ENCODE data around the gene ACSM5. TPM values are rescaled to one million over a fixed set of nuclear protein-coding genes. Genes with fewer than 3 reads are reported as not detected.

Gene ACSM5
- total and polyA plus RNA-seq, 2 experiments from 2014 or later = 5.5 to 8.9 TPM

DNA sequence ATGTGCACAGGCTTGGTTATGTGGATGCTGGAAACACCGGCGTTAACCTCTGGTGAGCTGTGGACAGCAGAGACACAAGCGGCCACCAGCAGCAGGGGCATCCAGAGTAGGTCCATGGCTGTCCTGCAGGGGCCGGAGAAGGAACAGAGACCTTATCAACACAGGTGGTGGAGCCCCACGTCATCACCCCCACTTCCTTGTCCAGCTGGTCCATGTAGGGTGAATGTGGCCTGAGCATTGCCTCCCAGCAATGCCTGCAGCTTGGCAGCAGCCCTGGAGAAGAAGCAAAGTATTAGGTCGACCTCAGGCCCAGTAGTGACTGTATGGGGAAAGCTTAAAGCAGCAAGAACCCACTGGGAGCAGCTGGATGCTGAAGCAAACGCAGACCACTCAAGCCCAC, 10.1 kb upstream of the ACSM5 start:
- no peaks in the 10 kb centered on the region for H3K27me3 ChIP-seq
- no peaks in the 10 kb centered on the region for H3K9me3 ChIP-seq (ENCODE audit: low read depth)
- H3K79me2 ChIP-seq = no peaks in the 10 kb centered on the region
- 72% methylated on average over 7 of the region's 7 CpGs for WGBS (ENCODE audit: low lambda C conversion rate, missing lambda C conversion rate)
- no peak overlapping the region for H3K4me2 ChIP-seq
- no peaks in the 10 kb centered on the region for H3K36me3 ChIP-seq (replicated peaks; ENCODE audit: insufficient read depth, low read depth)
- H3K27ac ChIP-seq = no peak overlapping the region
- no peaks in the 10 kb centered on the region for H4K20me1 ChIP-seq (ENCODE audit: insufficient read depth, poor library complexity, severe bottlenecking)
- H3K4me3 ChIP-seq = no peak overlapping the region
- TF ChIP-seq, protein P1, sequence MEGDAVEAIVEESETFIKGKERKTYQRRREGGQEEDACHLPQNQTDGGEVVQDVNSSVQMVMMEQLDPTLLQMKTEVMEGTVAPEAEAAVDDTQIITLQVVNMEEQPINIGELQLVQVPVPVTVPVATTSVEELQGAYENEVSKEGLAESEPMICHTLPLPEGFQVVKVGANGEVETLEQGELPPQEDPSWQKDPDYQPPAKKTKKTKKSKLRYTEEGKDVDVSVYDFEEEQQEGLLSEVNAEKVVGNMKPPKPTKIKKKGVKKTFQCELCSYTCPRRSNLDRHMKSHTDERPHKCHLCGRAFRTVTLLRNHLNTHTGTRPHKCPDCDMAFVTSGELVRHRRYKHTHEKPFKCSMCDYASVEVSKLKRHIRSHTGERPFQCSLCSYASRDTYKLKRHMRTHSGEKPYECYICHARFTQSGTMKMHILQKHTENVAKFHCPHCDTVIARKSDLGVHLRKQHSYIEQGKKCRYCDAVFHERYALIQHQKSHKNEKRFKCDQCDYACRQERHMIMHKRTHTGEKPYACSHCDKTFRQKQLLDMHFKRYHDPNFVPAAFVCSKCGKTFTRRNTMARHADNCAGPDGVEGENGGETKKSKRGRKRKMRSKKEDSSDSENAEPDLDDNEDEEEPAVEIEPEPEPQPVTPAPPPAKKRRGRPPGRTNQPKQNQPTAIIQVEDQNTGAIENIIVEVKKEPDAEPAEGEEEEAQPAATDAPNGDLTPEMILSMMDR (IDR thresholded peaks at IDR 0.05; ENCODE audit: poor library complexity) = no peak
- no peak for TF ChIP-seq EZH2 (IDR thresholded peaks at IDR 0.05; ENCODE audit: borderline replicate concordance)
- no peak for TF ChIP-seq EZH2phosphoT487 (IDR thresholded peaks at IDR 0.05; ENCODE audit: low read depth, severe bottlenecking, unreplicated experiment)
- no peaks in the 10 kb centered on the region for H3K9me2 ChIP-seq (replicated peaks; ENCODE audit: insufficient read depth)
- peaks cover 5% of the 10 kb centered on the region for H3K4me1 ChIP-seq (ENCODE audit: insufficient read depth)
- DNase-seq (ENCODE audit: low spot score) = no peak
- H2AFZ ChIP-seq = no peak overlapping the region

DNA sequence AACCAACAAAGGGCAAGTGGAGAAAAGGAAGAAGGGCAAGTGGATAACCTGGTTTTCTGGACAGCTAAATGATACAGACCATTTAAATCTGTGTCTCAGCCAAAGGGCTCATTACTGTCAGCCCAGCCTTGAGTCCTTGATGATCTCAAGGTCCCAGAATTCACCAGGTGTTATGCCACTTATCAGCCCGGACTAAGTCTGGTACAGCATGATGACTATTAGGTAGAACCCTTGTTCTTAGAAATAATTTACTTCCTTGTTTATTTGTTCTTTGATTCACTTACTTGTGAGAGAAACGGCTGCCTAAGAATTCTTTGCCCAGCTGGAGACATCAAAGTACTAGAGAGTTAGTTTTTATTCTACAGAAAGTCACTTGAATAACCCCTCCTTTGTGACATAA, 8.3 kb upstream of the ACSM5 start:
- Histone ChIP-seq H3K4me2 (no peak overlapping the region), H3K79me2 (no peaks in the 10 kb centered on the region)

DNA sequence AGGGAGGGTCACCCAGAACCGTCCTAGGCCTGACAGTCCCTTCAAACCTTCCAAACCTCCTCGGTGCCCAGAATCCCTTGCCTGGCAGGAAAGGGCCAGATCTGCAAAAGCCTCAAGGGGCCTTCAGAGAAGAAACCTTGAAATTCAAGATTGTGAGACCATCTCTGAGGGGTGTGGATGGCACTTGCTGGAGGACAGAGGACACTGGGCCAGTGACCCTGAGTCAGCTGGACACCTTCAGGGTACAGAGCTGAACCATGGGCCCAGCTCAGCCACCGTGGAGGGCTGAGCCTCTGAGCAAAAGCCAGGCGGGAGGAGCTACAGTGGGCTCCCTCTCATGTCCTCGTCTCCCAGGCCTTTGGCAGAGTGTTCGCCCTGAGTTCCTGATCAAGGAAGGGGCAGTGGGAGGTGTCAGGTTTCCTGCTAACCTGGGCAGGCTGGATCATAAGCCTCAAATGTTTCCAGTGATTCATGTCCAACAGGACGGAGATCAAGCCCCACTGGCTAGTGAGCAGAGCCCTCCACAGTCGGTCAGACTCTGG, 7.8 kb upstream of the ACSM5 start:
- Histone ChIP-seq H3K27me3 (no peaks in the 10 kb centered on the region), H4K20me1 (ENCODE audit: insufficient read depth, poor library complexity, severe bottlenecking) (no peaks in the 10 kb centered on the region), H2AFZ (no peak overlapping the region), H3K36me3 (replicated peaks; ENCODE audit: insufficient read depth, low read depth) (no peaks in the 10 kb centered on the region), H3K9me3 (ENCODE audit: low read depth) (no peaks in the 10 kb centered on the region), H3K79me2 (no peaks in the 10 kb centered on the region), H3K27ac (peak overlapping the region; percentile 23), H3K4me1 (ENCODE audit: insufficient read depth) (no peaks in the 10 kb centered on the region), H3K4me2 (no peak overlapping the region), H3K4me3 (no peak overlapping the region), H3K9me2 (replicated peaks; ENCODE audit: insufficient read depth) (no peaks in the 10 kb centered on the region)
- WGBS (ENCODE audit: low lambda C conversion rate, missing lambda C conversion rate) = 68% methylated on average over 8 of the region's 8 CpGs
- TF ChIP-seq EZH2phosphoT487 (IDR thresholded peaks at IDR 0.05; ENCODE audit: low read depth, severe bottlenecking, unreplicated experiment) = no peak
- TF ChIP-seq, protein P1 (IDR thresholded peaks at IDR 0.05; ENCODE audit: poor library complexity) = no peak
- no peak for TF ChIP-seq EZH2 (IDR thresholded peaks at IDR 0.05; ENCODE audit: borderline replicate concordance)
- no peak for DNase-seq (ENCODE audit: low spot score)

More for the DNA sequence above, 8.3 kb upstream of the ACSM5 start:
- DNase-seq (ENCODE audit: low spot score) = no peak
- Histone ChIP-seq H3K27ac (peak overlapping the region; percentile 23), H3K9me3 (ENCODE audit: low read depth) (no peaks in the 10 kb centered on the region), H3K27me3 (no peaks in the 10 kb centered on the region), H4K20me1 (ENCODE audit: insufficient read depth, poor library complexity, severe bottlenecking) (no peaks in the 10 kb centered on the region), H3K36me3 (replicated peaks; ENCODE audit: insufficient read depth, low read depth) (no peaks in the 10 kb centered on the region), H3K4me3 (no peak overlapping the region), H3K9me2 (replicated peaks; ENCODE audit: insufficient read depth) (no peaks in the 10 kb centered on the region), H2AFZ (no peak overlapping the region), H3K4me1 (ENCODE audit: insufficient read depth) (no peaks in the 10 kb centered on the region)
- WGBS (ENCODE audit: low lambda C conversion rate, missing lambda C conversion rate) = 36% methylated on average over 2 of the region's 2 CpGs
- TF ChIP-seq, protein P1 (IDR thresholded peaks at IDR 0.05; ENCODE audit: poor library complexity) = no peak
- TF ChIP-seq EZH2 (IDR thresholded peaks at IDR 0.05; ENCODE audit: borderline replicate concordance) (no peak), EZH2phosphoT487 (IDR thresholded peaks at IDR 0.05; ENCODE audit: low read depth, severe bottlenecking, unreplicated experiment) (no peak)

Measured in hepatocyte (in vitro differentiated cells).